RWPE2 (cell line): ENCODE results near the gene HS3ST2.
A peak's percentile ranks its signal among the peaks of the same experiment; 100 is the strongest.

Experiments used
- ATAC-seq: fragments of 200-7000 bp; cut with Tn5 transposase; 3 replicates; pipeline ENCODE4 v1.9.1; 2021; ENCODE audit warnings: low read depth
- DNase-seq: peaks from one replicate; pipeline ENCODE4 v3.0.0-alpha.2; 2020; ENCODE audit warnings: low spot score
- H3K27ac ChIP-seq: fragments of 450-650 bp; 2 replicates; pipeline ENCODE4 v1.5.1; 2017; ENCODE audit warnings: mild to moderate bottlenecking; ENCODE audit not compliant: poor library complexity, severe bottlenecking
- H3K27me3 ChIP-seq: fragments of 250-450 bp; sonication (Bioruptor Pico); 2 replicates; pipeline ENCODE4 v1.5.1; 2021; ENCODE audit warnings: mild to moderate bottlenecking, moderate library complexity; ENCODE audit not compliant: insufficient read depth, poor library complexity, severe bottlenecking
- H3K36me3 ChIP-seq: fragments of 250-450 bp; sonication (Bioruptor Pico); 2 replicates; pipeline ENCODE4 v1.5.1; 2020; ENCODE audit warnings: low read depth, mild to moderate bottlenecking, moderate library complexity
- H3K4me1 ChIP-seq: fragments of 250-450 bp; sonication (Bioruptor Pico); 2 replicates; pipeline ENCODE4 v1.5.1; 2021; ENCODE audit warnings: mild to moderate bottlenecking, moderate library complexity; ENCODE audit not compliant: insufficient read depth, poor library complexity, severe bottlenecking
- H3K4me3 ChIP-seq: fragments of 250-450 bp; sonication (Bioruptor Pico); 2 replicates; pipeline ENCODE4 v1.5.1; 2021; ENCODE audit warnings: mild to moderate bottlenecking, moderate library complexity; ENCODE audit not compliant: severe bottlenecking
- H3K9me3 ChIP-seq: fragments of 250-450 bp; sonication (Bioruptor Pico); 2 replicates; pipeline ENCODE4 v1.5.1; 2021; ENCODE audit warnings: mild to moderate bottlenecking, moderate library complexity; ENCODE audit not compliant: severe bottlenecking
- CTCF ChIP-seq: fragments of 450-650 bp; IDR thresholded peaks from one replicate; pipeline ENCODE4 v1.5.1; 2017; ENCODE audit warnings: mild to moderate bottlenecking, moderate library complexity; ENCODE audit not compliant: poor library complexity, severe bottlenecking

Gene HS3ST2

GRCh38 chr16:22900863-22901262 lies 86.9 kb downstream of the HS3ST2 start:
- ATAC-seq (no peak), DNase-seq (no peak)
- Histone ChIP-seq H3K4me3 (no peak overlapping the region), H3K27me3 (no peaks in the 10 kb centered on the region), H3K27ac (no peak overlapping the region), H3K4me1 (no peaks in the 10 kb centered on the region), H3K9me3 (no peaks in the 10 kb centered on the region), H3K36me3 (no peaks in the 10 kb centered on the region)
- no peak for TF ChIP-seq CTCF

GRCh38 chr16:22901563-22901962 lies 87.6 kb downstream of the HS3ST2 start:
- DNase-seq = no peak
- H3K36me3 ChIP-seq = no peaks in the 10 kb centered on the region
- H3K27ac ChIP-seq = no peak overlapping the region
- no peak for TF ChIP-seq CTCF
- H3K9me3 ChIP-seq = no peaks in the 10 kb centered on the region
- no peak overlapping the region for H3K4me3 ChIP-seq
- no peak for ATAC-seq
- H3K27me3 ChIP-seq = no peaks in the 10 kb centered on the region
- no peaks in the 10 kb centered on the region for H3K4me1 ChIP-seq

GRCh38 chr16:22903716-22904115 lies 89.8 kb downstream of the HS3ST2 start:
- DNase-seq = no peak
- no peak for ATAC-seq
- H3K27me3 ChIP-seq = no peaks in the 10 kb centered on the region

GRCh38 chr16:22912654-22913053 lies 98.7 kb downstream of the HS3ST2 start:
- no peak overlapping the region for H3K27ac ChIP-seq
- TF ChIP-seq CTCF = no peak
- ATAC-seq (no peak), DNase-seq (no peak)
- H3K27me3 ChIP-seq = no peaks in the 10 kb centered on the region
- no peaks in the 10 kb centered on the region for H3K36me3 ChIP-seq
- no peak overlapping the region for H3K4me3 ChIP-seq
- H3K4me1 ChIP-seq = no peaks in the 10 kb centered on the region
- H3K9me3 ChIP-seq = no peaks in the 10 kb centered on the region

More at GRCh38 chr16:22903716-22904115, 89.8 kb downstream of the HS3ST2 start:
- Histone ChIP-seq H3K9me3 (no peaks in the 10 kb centered on the region), H3K27ac (no peak overlapping the region), H3K4me1 (no peaks in the 10 kb centered on the region), H3K36me3 (no peaks in the 10 kb centered on the region), H3K4me3 (no peak overlapping the region)
- no peak for TF ChIP-seq CTCF

GRCh38 chr16:22915003-22915402 lies 101.0 kb downstream of the HS3ST2 start:
- H3K4me1 ChIP-seq = no peaks in the 10 kb centered on the region
- H3K4me3 ChIP-seq = no peak overlapping the region
- H3K27ac ChIP-seq = no peak overlapping the region
- no peak for TF ChIP-seq CTCF
- DNase-seq = no peak
- ATAC-seq = peak; percentile 58; the same call in 1 of the 3 replicates
- H3K36me3 ChIP-seq = no peaks in the 10 kb centered on the region
- no peaks in the 10 kb centered on the region for H3K27me3 ChIP-seq
- no peaks in the 10 kb centered on the region for H3K9me3 ChIP-seq
